ACHN (cell line): ENCODE results near the gene GPANK1.

Experiments
- DNase-seq: peaks from one replicate; pipeline ENCODE4 v3.0.0-alpha.2; 2015
- in situ Hi-C: cut with HindIII; loops from 2 replicates; pipeline ENCODE4 v1.10.0; 2017; ENCODE audit warnings: low sequenced_read_pairs, low pct_ligation_motif_present, low pct_unique_long_range_greater_than_20kb

GPANK1 gene

GRCh38 chr6:31654574-31655348 is 10.0 kb downstream of the GPANK1 start:
- no peak for DNase-seq
- in situ Hi-C loops = no loop called here

GRCh38 chr6:31652925-31653724 is 11.7 kb downstream of the GPANK1 start:
- in situ Hi-C loops = no loop called here
- peak; percentile 87 for DNase-seq

GRCh38 chr6:31651602-31652191 is 13.1 kb downstream of the GPANK1 start:
- DNase-seq = peak; percentile 67
- in situ Hi-C loops = no loop called here

- in situ Hi-C loops = no loop called here
- no peak for DNase-seq
These were observed 19.5 kb downstream of the GPANK1 start for GRCh38 chr6:31645325-31645724.

GRCh38 chr6:31643818-31644454 is 20.9 kb downstream of the GPANK1 start:
- no peak for DNase-seq
- in situ Hi-C loops = no loop called here

GRCh38 chr6:31642798-31643570 is 21.8 kb downstream of the GPANK1 start:
- in situ Hi-C loops = no loop called here
- no peak for DNase-seq

GRCh38 chr6:31641370-31641769 is 23.4 kb downstream of the GPANK1 start:
- in situ Hi-C loops = no loop called here
- DNase-seq = no peak

GRCh38 chr6:31640612-31641011 is 24.2 kb downstream of the GPANK1 start:
- DNase-seq = no peak
- in situ Hi-C loops = no loop called here

GRCh38 chr6:31639449-31639861 is 25.3 kb downstream of the GPANK1 start:
- DNase-seq = no peak
- in situ Hi-C loops = no loop called here

- no peak for DNase-seq
- in situ Hi-C loops = no loop called here
These were observed 25.8 kb downstream of the GPANK1 start for GRCh38 chr6:31639043-31639442.

- DNase-seq = no peak
- in situ Hi-C loops = no loop called here
These were observed 27.9 kb downstream of the GPANK1 start for GRCh38 chr6:31636698-31637596.

GRCh38 chr6:31634969-31635575 is 29.7 kb downstream of the GPANK1 start:
- in situ Hi-C loops = no loop called here
- no peak for DNase-seq

- in situ Hi-C loops = no loop called here
- no peak for DNase-seq
These were observed 30.7 kb downstream of the GPANK1 start for GRCh38 chr6:31634131-31634530.

- in situ Hi-C loops = no loop called here
- DNase-seq = no peak
These were observed 31.4 kb downstream of the GPANK1 start for GRCh38 chr6:31633447-31633846.

GRCh38 chr6:31632279-31632946 is 32.4 kb downstream of the GPANK1 start:
- in situ Hi-C loops = no loop called here
- DNase-seq = no peak

- in situ Hi-C loops = no loop called here
- DNase-seq = no peak
These were observed 33.0 kb downstream of the GPANK1 start for GRCh38 chr6:31631681-31632278.
